Thyroid gland (tissue), 4 donors: ENCODE measurements around the gene SLC25A1.

ENCODE experiments used
- CTCF ChIP-seq, 6 experiments: fragments of 200-600 bp in 3 of 6; fragments of 450-650 bp in 3 of 6; sonication (generic) in 3 of 6; IDR thresholded peaks; one replicate each; pipeline ENCODE4 v1.5.1; 2016 to 2019; ENCODE audit warnings: antibody characterized with exemption in 6 of 6, mild to moderate bottlenecking in 2 of 6, inconsistent platforms in 1 of 6, moderate library complexity in 1 of 6
- POLR2A ChIP-seq, 2 donors: fragments of 450-650 bp; IDR thresholded peaks; one replicate each; pipeline ENCODE4 v1.6.1; 2017; ENCODE audit warnings: antibody characterized with exemption in 2 of 2, mild to moderate bottlenecking in 2 of 2, moderate library complexity in 1 of 2

- TF ChIP-seq POLR2A (IDR thresholded peaks at IDR 0.05): no peak
- TF ChIP-seq CTCF (IDR thresholded peaks at IDR 0.05): no peak
These were observed 45.7 kb downstream of the SLC25A1 start for GRCh38 chr22:19132693-19133400.
